ENCODE data around the gene CRYBB1.

DNA sequence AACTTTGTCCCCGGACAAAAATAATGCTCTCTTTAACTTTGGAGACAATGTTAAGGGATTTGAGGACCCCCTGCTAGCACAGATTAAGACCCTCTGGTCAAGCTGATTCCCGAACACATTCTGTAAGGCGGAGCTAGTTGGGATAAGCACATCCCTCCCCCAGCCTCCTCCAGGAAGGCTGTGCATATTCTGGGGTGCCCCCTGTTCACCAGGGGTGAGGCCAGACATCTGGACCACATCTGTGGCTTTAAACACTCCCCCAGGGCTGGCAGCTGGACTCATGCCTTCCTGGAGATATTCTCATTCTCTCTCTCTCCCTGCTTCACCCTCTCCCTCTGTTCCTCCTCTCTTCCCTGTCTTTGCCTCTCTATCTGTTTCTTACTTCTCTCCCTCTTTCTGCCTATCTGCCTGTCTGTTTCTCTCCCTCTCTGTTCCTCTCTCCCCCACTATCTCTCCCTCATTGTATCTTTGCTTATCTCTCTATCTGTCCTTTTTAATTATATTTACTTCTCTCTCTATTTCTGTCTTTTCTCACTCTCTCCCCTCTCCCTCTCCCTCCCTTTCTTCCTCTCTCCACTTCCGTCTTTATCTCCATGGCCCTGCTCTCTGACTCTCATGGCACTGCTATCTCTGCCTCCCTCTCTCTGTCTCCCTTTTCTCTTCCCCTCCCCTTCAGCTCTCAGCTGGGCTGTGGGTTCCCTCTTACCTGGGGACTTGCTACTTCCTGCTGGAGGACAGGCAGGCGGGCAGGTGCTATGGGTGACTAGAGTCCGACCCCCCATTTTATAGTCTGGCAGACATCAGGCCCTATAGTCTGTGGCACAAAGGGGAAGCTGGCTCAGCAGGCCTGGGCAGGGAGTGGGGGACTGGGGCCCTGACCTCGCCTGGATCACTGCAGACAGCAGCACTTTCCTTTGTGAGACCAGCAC, at the start of gene CRYBB1:
- TF ChIP-seq, protein P1, sequence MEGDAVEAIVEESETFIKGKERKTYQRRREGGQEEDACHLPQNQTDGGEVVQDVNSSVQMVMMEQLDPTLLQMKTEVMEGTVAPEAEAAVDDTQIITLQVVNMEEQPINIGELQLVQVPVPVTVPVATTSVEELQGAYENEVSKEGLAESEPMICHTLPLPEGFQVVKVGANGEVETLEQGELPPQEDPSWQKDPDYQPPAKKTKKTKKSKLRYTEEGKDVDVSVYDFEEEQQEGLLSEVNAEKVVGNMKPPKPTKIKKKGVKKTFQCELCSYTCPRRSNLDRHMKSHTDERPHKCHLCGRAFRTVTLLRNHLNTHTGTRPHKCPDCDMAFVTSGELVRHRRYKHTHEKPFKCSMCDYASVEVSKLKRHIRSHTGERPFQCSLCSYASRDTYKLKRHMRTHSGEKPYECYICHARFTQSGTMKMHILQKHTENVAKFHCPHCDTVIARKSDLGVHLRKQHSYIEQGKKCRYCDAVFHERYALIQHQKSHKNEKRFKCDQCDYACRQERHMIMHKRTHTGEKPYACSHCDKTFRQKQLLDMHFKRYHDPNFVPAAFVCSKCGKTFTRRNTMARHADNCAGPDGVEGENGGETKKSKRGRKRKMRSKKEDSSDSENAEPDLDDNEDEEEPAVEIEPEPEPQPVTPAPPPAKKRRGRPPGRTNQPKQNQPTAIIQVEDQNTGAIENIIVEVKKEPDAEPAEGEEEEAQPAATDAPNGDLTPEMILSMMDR (IDR thresholded peaks at IDR 0.05) = no peak
- TF ChIP-seq POLR2AphosphoS5 (IDR thresholded peaks at IDR 0.05) = no peak
